Measurements from ENCODE around the gene PCDH12. TPM values are rescaled to one million over a fixed set of nuclear protein-coding genes. Genes with fewer than 3 reads are reported as not detected.

The PCDH12 gene
- total RNA-seq, 1 experiment from 2014 or later: not detected

GRCh38 chr5:141961466-141961865, 3.5 kb upstream of the PCDH12 start:
- H3K27ac Mint-ChIP-seq (ENCODE audit: low read depth, unreplicated experiment): peak overlapping the region; percentile 68
- ChIA-PET CTCF (interaction anchor here (0.6 to 19.4 kb wide), 81 partner anchors 9 to 698 kb away, joined by 3 to 519 read pairs (median 5); partner anchors contain the start of genes ARAP3, DELE1, FCHSD1 and HDAC3), POLR2A (interaction anchor here (0.6 to 3.2 kb wide), 22 partner anchors 9 to 388 kb away, joined by 3 to 48 read pairs (median 6); partner anchors contain the start of genes DELE1, PCDH1 and RNF14)
- H3K9me3 Mint-ChIP-seq (ENCODE audit: unreplicated experiment): no peaks in the 10 kb centered on the region
- no peak for DNase-seq (ENCODE audit: unreplicated experiment)
- no TSS peak for BruUV-seq (replicated peaks)
- H3K4me1 Mint-ChIP-seq (ENCODE audit: insufficient read depth, unreplicated experiment): peaks cover 19% of the 10 kb centered on the region
- no peak for TF ChIP-seq CTCF (IDR thresholded peaks at IDR 0.05; ENCODE audit: unreplicated experiment)
- H3K36me3 Mint-ChIP-seq (ENCODE audit: insufficient read depth, unreplicated experiment): no peaks in the 10 kb centered on the region
- intact Hi-C loops (cut with micrococcal nuclease): loop anchor here (10.0 kb wide), 1 partner anchor 147 kb away; no protein-coding TSS in a partner anchor
- H3K4me3 Mint-ChIP-seq (ENCODE audit: unreplicated experiment): no peak overlapping the region
- no peaks in the 10 kb centered on the region for H3K27me3 Mint-ChIP-seq (ENCODE audit: insufficient read depth, unreplicated experiment)

- H3K4me3 Mint-ChIP-seq (ENCODE audit: unreplicated experiment): no peak overlapping the region
- H3K4me1 Mint-ChIP-seq (ENCODE audit: insufficient read depth, unreplicated experiment): peaks cover 19% of the 10 kb centered on the region
- ChIA-PET POLR2A (interaction anchor here (0.6 to 3.2 kb wide), 24 partner anchors 8 to 389 kb away, joined by 3 to 48 read pairs (median 4); partner anchors contain the start of genes DELE1, PCDH1 and RNF14), CTCF (interaction anchor here (0.5 to 19.4 kb wide), 95 partner anchors 8 to 1733 kb away, joined by 3 to 519 read pairs (median 4); partner anchors contain the start of genes ARAP3, DELE1, FCHSD1 and HDAC3)
- no TSS peak for BruUV-seq (replicated peaks)
- intact Hi-C loops (cut with micrococcal nuclease): loop anchor here (1.0 to 10.0 kb wide), 4 partner anchors 71 to 295 kb away; no protein-coding TSS in a partner anchor
- H3K27ac Mint-ChIP-seq (ENCODE audit: low read depth, unreplicated experiment): peak overlapping the region; percentile 68
- DNase-seq (ENCODE audit: unreplicated experiment): peak; percentile 96
- no peaks in the 10 kb centered on the region for H3K27me3 Mint-ChIP-seq (ENCODE audit: insufficient read depth, unreplicated experiment)
- H3K9me3 Mint-ChIP-seq (ENCODE audit: unreplicated experiment): no peaks in the 10 kb centered on the region
- no peaks in the 10 kb centered on the region for H3K36me3 Mint-ChIP-seq (ENCODE audit: insufficient read depth, unreplicated experiment)
- peak; percentile 87 for TF ChIP-seq CTCF (IDR thresholded peaks at IDR 0.05; ENCODE audit: unreplicated experiment)
Observed at GRCh38 chr5:141960449-141961323, 2.7 kb upstream of the PCDH12 start.

GRCh38 chr5:141960018-141960417, 2.0 kb upstream of the PCDH12 start:
- ChIA-PET POLR2A (interaction anchor here (0.8 to 3.2 kb wide), 11 partner anchors 10 to 269 kb away, joined by 3 to 48 read pairs (median 11); partner anchors contain the start of genes DELE1 and RNF14), CTCF (interaction anchor here (0.6 to 19.4 kb wide), 61 partner anchors 10 to 1733 kb away, joined by 3 to 519 read pairs (median 6); partner anchors contain the start of genes ARAP3, DELE1, FCHSD1 and HDAC3)

More at GRCh38 chr5:141960018-141960417, 2.0 kb upstream of the PCDH12 start:
- H3K4me1 Mint-ChIP-seq (ENCODE audit: insufficient read depth, unreplicated experiment): peaks cover 19% of the 10 kb centered on the region
- H3K9me3 Mint-ChIP-seq (ENCODE audit: unreplicated experiment): no peaks in the 10 kb centered on the region
- H3K4me3 Mint-ChIP-seq (ENCODE audit: unreplicated experiment): no peak overlapping the region
- H3K27ac Mint-ChIP-seq (ENCODE audit: low read depth, unreplicated experiment): no peak overlapping the region
- H3K27me3 Mint-ChIP-seq (ENCODE audit: insufficient read depth, unreplicated experiment): no peaks in the 10 kb centered on the region
- no peaks in the 10 kb centered on the region for H3K36me3 Mint-ChIP-seq (ENCODE audit: insufficient read depth, unreplicated experiment)
- BruUV-seq (replicated peaks): no TSS peak
- no peak for DNase-seq (ENCODE audit: unreplicated experiment)
- intact Hi-C loops (cut with micrococcal nuclease): loop anchor here (1.0 to 10.0 kb wide), 4 partner anchors 71 to 295 kb away; no protein-coding TSS in a partner anchor
- peak; percentile 51 for TF ChIP-seq CTCF (IDR thresholded peaks at IDR 0.05; ENCODE audit: unreplicated experiment)
